HG03025 (cell line): Measurements from ENCODE around the gene CAPG.
"Not testable (repeated sequence)": the region's sequence is repeated elsewhere in the genome, so short reads cannot be mapped to it uniquely, and the experiment has no call there.

Source experiments
- ATAC-seq: cut with Tn5 transposase; IDR thresholded peaks from one replicate; pipeline ENCODE4 v1.9.1; 2021; ENCODE audit warnings: mild to moderate bottlenecking, moderate library complexity; ENCODE audit not compliant: unreplicated experiment, low FRiP score

The CAPG gene

DNA sequence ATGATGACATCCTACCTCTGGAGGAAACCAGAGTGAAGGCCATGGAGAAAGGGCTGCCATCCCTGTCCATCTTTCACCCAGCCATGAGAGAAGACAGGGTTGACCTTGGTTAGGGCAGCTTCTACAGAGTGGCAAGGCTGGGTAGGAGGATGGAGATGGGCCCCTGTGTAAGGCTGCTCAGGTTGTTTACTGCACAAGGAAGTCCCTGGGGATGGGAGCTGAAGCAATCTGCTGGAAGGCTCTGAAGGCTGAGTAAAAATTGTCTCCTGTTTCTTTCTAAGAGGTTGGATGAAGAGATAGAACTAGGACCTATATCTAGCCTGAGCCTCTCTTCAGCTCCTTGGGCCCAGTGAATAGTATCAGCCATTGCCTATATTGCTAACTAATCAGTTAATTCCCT, 41.2 kb downstream of the CAPG start:
- ATAC-seq: no peak

- no peak for ATAC-seq
These were observed 43.0 kb downstream of the CAPG start for GRCh38 chr2:85367180-85367579.

GRCh38 chr2:85362653-85363387, 47.3 kb downstream of the CAPG start:
- ATAC-seq: not testable (repeated sequence)

GRCh38 chr2:85357736-85358135, 52.4 kb downstream of the CAPG start:
- no peak for ATAC-seq

DNA sequence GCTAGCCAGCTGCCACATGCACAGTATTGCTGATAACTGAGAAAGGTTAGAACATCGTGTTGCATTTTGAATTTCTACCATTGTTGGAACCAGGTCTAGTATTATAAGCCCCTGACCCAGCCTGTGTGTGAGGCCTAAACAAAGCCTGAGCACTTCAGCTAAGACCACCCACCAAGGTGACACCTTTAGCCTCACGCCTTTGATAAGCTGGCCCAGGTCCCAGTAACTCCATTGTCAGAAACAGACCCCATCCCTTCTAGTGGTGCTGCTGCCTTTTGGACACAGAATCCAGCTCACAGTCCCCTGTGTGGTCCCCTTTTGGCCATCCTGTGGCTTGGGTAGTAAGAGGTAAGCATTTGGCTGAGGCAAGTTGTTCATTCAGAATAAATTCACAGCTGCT, 54.0 kb downstream of the CAPG start:
- ATAC-seq: no peak

- no peak for ATAC-seq
These were observed 54.6 kb downstream of the CAPG start for GRCh38 chr2:85355521-85355920.

DNA sequence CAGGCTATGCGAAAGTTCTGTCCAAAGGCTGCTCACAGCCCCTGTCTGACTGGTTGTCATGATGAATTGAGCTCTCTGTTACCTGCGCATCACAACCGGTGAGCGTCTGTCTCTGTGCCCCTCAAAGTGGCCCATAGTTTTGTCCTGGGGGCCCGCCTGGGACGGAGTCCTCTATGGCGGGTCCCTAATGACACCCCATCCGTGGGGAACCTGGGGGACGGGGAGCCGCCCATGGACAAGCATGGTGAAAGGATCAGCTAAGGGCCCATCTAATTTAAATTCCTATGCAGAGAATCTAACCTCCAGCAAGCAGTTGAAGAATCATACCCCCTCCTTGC, 55.1 kb downstream of the CAPG start:
- ATAC-seq: peak; percentile 15

- ATAC-seq: peak; percentile 91
These were observed 55.7 kb downstream of the CAPG start, which contains the start of the genes ELMOD3 and RETSAT for GRCh38 chr2:85354286-85355072. Gene ELMOD3 (plus strand): TSS chr2:85354769. CDS start chr2:85357199, 2,430 bp downstream. Gene RETSAT (minus strand): TSS chr2:85354528. CDS start chr2:85354507, 21 bp downstream.

DNA sequence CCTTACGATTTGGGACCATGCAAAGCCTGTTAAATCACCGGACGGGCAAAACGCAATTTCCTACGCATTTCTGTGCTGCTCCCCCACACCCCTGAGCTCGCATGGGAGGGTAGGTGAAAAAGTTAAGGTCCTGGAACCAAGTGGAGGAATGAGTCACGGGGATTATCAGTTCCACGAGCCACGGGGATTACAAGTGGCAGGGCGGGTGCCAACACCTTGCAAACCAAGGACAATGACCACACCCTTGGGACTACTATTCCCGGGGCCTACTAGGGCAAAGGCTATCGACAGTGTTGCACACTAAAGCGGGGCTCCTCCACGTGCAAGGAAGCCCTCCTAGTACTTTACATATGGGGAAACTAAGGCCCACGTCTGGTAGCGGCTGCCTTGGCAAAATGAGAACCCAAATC, 56.3 kb downstream of the CAPG start:
- ATAC-seq: peak; percentile 9

- no peak for ATAC-seq
These were observed 62.6 kb downstream of the CAPG start for GRCh38 chr2:85347599-85347998.
